Naive thymus-derived CD4-positive, alpha-beta T cell (primary cell): ENCODE data around the gene PCDHGC4. TPM values are rescaled to one million over a fixed set of nuclear protein-coding genes. Genes with fewer than 3 reads are reported as not detected.

Experiments
- ATAC-seq: fragments of 150-1000 bp; cut with Tn5 transposase; 2 replicates; pipeline ENCODE4 v1.10.0; 2021; ENCODE audit warnings: mild to moderate bottlenecking, moderate library complexity
- CTCF ChIA-PET: fragments of 350-600 bp; sonication (Branson Sonifier 250); formaldehyde crosslinking; loops from one replicate; lab custom pipeline; 2021; ENCODE audit warnings: antibody characterized with exemption; lab: Charles Lee
- POLR2A ChIA-PET: fragments of 350-600 bp; sonication (Branson Sonifier 250); formaldehyde crosslinking; loops from one replicate; lab custom pipeline; 2021; ENCODE audit warnings: antibody characterized with exemption, inconsistent platforms; lab: Charles Lee
- DNase-seq, 9 donors: peaks; one replicate each; pipeline versions ENCODE4 v3.0.0 to v3.0.0-alpha.2; 2020 to 2022; ENCODE audit warnings: mixed read lengths in 1 of 9
- H3K27ac ChIP-seq: one replicate; pipeline ENCODE4 v1.7.0; 2013; ENCODE audit warnings: mild to moderate bottlenecking, low read depth, low read length, moderate library complexity
- H3K27me3 ChIP-seq, 2 donors: one replicate each; pipeline ENCODE4 v1.7.0; 2013; ENCODE audit warnings: low read length in 2 of 2, mild to moderate bottlenecking in 2 of 2, moderate library complexity in 2 of 2; ENCODE audit not compliant: control insufficient read depth in 2 of 2, insufficient read depth in 2 of 2
- H3K36me3 ChIP-seq, 3 experiments: 1 replicate in 2 of 3; 2 replicates in 1 of 3; pipeline ENCODE4 v1.7.0; 2013; ENCODE audit warnings: low read length in 3 of 3, mild to moderate bottlenecking in 3 of 3, moderate library complexity in 1 of 3; ENCODE audit not compliant: insufficient read depth in 3 of 3, control insufficient read depth in 2 of 3
- H3K4me1 ChIP-seq, 2 donors: one replicate each; pipeline ENCODE4 v1.7.0; 2013; ENCODE audit warnings: low read length in 2 of 2, mild to moderate bottlenecking in 2 of 2, moderate library complexity in 1 of 2; ENCODE audit not compliant: control insufficient read depth in 2 of 2, insufficient read depth in 2 of 2
- H3K4me3 ChIP-seq: 2 replicates; pipeline ENCODE4 v1.7.0; 2013; ENCODE audit warnings: mild to moderate bottlenecking, low read length
- H3K9me3 ChIP-seq, 3 experiments: 1 replicate in 2 of 3; 2 replicates in 1 of 3; pipeline ENCODE4 v1.7.0; 2013; ENCODE audit warnings: low read length in 3 of 3; ENCODE audit not compliant: control insufficient read depth in 2 of 3
- H3K27ac Mint-ChIP-seq, 9 donors: one replicate each; pipeline ENCODE4 v1.8.0; 2020 to 2022; ENCODE audit warnings: mixed read lengths in 9 of 9, mild to moderate bottlenecking in 8 of 9, moderate library complexity in 5 of 9, inconsistent platforms in 2 of 9
- H3K27me3 Mint-ChIP-seq, 5 donors: one replicate each; pipeline ENCODE4 v1.8.0; 2021 to 2022; ENCODE audit warnings: mixed read lengths in 5 of 5, mild to moderate bottlenecking in 1 of 5
- H3K36me3 Mint-ChIP-seq, 5 donors: one replicate each; pipeline ENCODE4 v1.8.0; 2020 to 2022; ENCODE audit warnings: mixed read lengths in 5 of 5, mild to moderate bottlenecking in 3 of 5, inconsistent platforms in 1 of 5
- H3K4me1 Mint-ChIP-seq, 7 donors: one replicate each; pipeline ENCODE4 v1.8.0; 2020 to 2022; ENCODE audit warnings: mixed read lengths in 7 of 7, mild to moderate bottlenecking in 3 of 7, inconsistent platforms in 1 of 7
- H3K4me3 Mint-ChIP-seq, 10 donors: one replicate each; pipeline ENCODE4 v1.8.0; 2020 to 2022; ENCODE audit warnings: mild to moderate bottlenecking in 10 of 10, mixed read lengths in 10 of 10, moderate library complexity in 6 of 10, inconsistent platforms in 2 of 10
- H3K9me3 Mint-ChIP-seq, 11 donors: one replicate each; pipeline ENCODE4 v1.8.0; 2020 to 2022; ENCODE audit warnings: mixed read lengths in 11 of 11, mild to moderate bottlenecking in 4 of 11, inconsistent platforms in 1 of 11, moderate library complexity in 1 of 11
- intact Hi-C, 2 donors: fragments of 100-400 bp; cut with micrococcal nuclease; formaldehyde crosslinking; loops; one replicate each; pipeline ENCODE4 v1.15.1; 2023
- polyA plus RNA-seq, 2 donors: library from polyadenylated mRNA; unstranded; fragments of 300-500 nt; fragmentation: Illumina TruSeq; gene quantifications; one replicate each; pipeline ENCODE4 v1.2.3, GENCODE V29; 2021
- total RNA-seq, 6 experiments: library from RNA in 5 of 6; stranded (reverse) in 5 of 6; gene quantifications; 1 replicate in 5 of 6; 2 replicates in 1 of 6; pipeline ENCODE4 v1.2.3 and lab custom pipeline; 2021 to 2026

Gene PCDHGC4
- total and polyA plus RNA-seq, 7 experiments from 2014 or later = 0.22 TPM; not detected in 6

DNA sequence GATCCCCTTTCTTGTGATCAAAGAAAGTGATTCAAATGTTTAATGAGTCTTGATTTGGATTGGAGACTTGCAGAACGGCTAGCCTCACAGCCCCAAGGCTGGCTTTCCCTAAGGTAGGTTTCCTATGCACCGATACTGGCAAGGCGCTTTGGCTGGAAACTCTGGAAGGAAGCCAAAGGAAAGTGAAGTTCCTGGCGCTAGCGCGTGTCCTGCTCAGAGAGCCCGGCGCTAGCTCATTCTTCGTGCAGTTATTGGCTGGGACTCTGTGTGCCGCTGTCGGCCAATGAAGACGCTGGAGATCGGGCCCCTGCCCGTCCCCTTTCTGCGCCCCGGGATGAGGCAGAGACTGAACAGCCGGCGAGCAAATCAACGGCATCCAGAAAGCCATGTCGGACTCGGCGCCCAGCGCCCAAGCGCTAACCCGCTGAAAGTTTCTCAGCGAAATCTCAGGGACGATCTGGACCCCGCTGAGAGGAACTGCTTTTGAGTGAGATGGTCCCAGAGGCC is 9.2 kb upstream of the PCDHGC4 start, which contains the start of gene PCDHGC3:
Gene PCDHGC3, plus strand, starts transcription at position 342 of the 507 bp plus-strand sequence. Its CDS starts 151 bp downstream, at position 493.
- intact Hi-C loops = loop anchor here (2.0 to 5.0 kb wide), 3 partner anchors 37 to 53 kb away; partner anchors contain the start of gene PCDHGA11 (in 1 of the 2)
- H3K27ac ChIP-seq = no peak within 1 kb of the TSS
- H3K9me3 Mint-ChIP-seq = peaks cover 0 to 3% (median 0%) of the 10 kb centered on the region in 11 donors
- CTCF ChIA-PET = interaction anchor here (1.3 kb wide), 1 partner anchor 44 kb away, joined by 3 read pairs; no protein-coding TSS in a partner anchor
- POLR2A ChIA-PET = no interaction called here
- DNase-seq (peak in 2 of 9 donors; percentile 13 to 50), ATAC-seq (peak; percentile 78)
- peaks cover 16 to 32% (median 29%) of the 10 kb centered on the region in 7 donors for H3K4me1 Mint-ChIP-seq
- no peaks in the 10 kb centered on the region for H3K36me3 ChIP-seq
- H3K27me3 ChIP-seq = peaks cover 3 to 13% of the 10 kb centered on the region in 2 donors
- H3K9me3 ChIP-seq = no peaks in the 10 kb centered on the region
- peaks cover 5 to 13% of the 10 kb centered on the region in 2 donors for H3K4me1 ChIP-seq
- peaks cover 52 to 71% (median 55%) of the 10 kb centered on the region in 5 donors for H3K27me3 Mint-ChIP-seq
- peak within 1 kb of the TSS in 2 of 9 donors; percentile 21 to 87 for H3K27ac Mint-ChIP-seq
- H3K36me3 Mint-ChIP-seq = no peaks in the 10 kb centered on the region
- peak within 1 kb of the TSS; percentile 67 for H3K4me3 ChIP-seq
- H3K4me3 Mint-ChIP-seq = peak within 1 kb of the TSS; percentile 83 to 95 (median 91)

DNA sequence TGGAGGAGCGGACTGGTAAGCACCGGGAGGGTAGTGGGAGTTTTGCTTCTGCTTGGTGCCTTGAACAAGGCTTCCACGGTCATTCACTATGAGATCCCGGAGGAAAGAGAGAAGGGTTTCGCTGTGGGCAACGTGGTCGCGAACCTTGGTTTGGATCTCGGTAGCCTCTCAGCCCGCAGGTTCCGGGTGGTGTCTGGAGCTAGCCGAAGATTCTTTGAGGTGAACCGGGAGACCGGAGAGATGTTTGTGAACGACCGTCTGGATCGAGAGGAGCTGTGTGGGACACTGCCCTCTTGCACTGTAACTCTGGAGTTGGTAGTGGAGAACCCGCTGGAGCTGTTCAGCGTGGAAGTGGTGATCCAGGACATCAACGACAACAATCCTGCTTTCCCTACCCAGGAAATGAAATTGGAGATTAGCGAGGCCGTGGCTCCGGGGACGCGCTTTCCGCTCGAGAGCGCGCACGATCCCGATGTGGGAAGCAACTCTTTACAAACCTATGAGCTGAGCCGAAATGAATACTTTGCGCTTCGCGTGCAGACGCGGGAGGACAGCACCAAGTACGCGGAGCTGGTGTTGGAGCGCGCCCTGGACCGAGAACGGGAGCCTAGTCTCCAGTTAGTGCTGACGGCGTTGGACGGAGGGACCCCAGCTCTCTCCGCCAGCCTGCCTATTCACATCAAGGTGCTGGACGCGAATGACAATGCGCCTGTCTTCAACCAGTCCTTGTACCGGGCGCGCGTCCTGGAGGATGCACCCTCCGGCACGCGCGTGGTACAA is 8.5 kb upstream of the PCDHGC4 start:
- peaks cover 0 to 3% (median 0%) of the 10 kb centered on the region in 11 donors for H3K9me3 Mint-ChIP-seq
- ChIA-PET CTCF (no interaction called here), POLR2A (no interaction called here)
- Histone ChIP-seq H3K4me1 (peaks cover 5 to 13% of the 10 kb centered on the region in 2 donors), H3K9me3 (no peaks in the 10 kb centered on the region), H3K27ac (no peak overlapping the region), H3K4me3 (peak overlapping the region; percentile 67), H3K36me3 (no peaks in the 10 kb centered on the region), H3K27me3 (peaks cover 1 to 13% of the 10 kb centered on the region in 2 donors)
- H3K36me3 Mint-ChIP-seq = no peaks in the 10 kb centered on the region
- peak in 1 of 9 donors; percentile 9 for DNase-seq
- intact Hi-C loops = loop anchor here (5.0 kb wide), 2 partner anchors 36 to 54 kb away; partner anchors contain the start of gene PCDHGA11 (in 1 of the 2)
- H3K27me3 Mint-ChIP-seq = peaks cover 57 to 73% (median 62%) of the 10 kb centered on the region in 5 donors
- H3K4me1 Mint-ChIP-seq = peaks cover 16 to 32% (median 29%) of the 10 kb centered on the region in 7 donors
- peak overlapping the region; percentile 83 to 95 (median 91) for H3K4me3 Mint-ChIP-seq
- peak overlapping the region in 2 of 9 donors; percentile 21 to 87 for H3K27ac Mint-ChIP-seq
- ATAC-seq = no peak

DNA sequence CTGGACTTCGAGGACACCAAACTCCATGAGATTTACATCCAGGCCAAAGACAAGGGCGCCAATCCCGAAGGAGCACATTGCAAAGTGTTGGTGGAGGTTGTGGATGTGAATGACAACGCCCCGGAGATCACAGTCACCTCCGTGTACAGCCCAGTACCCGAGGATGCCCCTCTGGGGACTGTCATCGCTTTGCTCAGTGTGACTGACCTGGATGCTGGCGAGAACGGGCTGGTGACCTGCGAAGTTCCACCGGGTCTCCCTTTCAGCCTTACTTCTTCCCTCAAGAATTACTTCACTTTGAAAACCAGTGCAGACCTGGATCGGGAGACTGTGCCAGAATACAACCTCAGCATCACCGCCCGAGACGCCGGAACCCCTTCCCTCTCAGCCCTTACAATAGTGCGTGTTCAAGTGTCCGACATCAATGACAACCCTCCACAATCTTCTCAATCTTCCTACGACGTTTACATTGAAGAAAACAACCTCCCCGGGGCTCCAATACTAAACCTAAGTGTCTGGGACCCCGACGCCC is 7.7 kb upstream of the PCDHGC4 start:
- no peak for DNase-seq
- no peak for ATAC-seq
- POLR2A ChIA-PET = no interaction called here
- Mint-ChIP-seq H3K4me3 (peak overlapping the region; percentile 49 to 95 (median 91)), H3K36me3 (no peaks in the 10 kb centered on the region), H3K4me1 (peaks cover 16 to 32% (median 29%) of the 10 kb centered on the region in 7 donors), H3K27ac (peak overlapping the region in 1 of 9 donors; percentile 38), H3K9me3 (peaks cover 0 to 3% (median 0%) of the 10 kb centered on the region in 11 donors), H3K27me3 (peaks cover 60 to 76% (median 66%) of the 10 kb centered on the region in 5 donors)
- CTCF ChIA-PET = no interaction called here
- no peaks in the 10 kb centered on the region for H3K9me3 ChIP-seq
- H3K4me3 ChIP-seq = peak overlapping the region; percentile 67
- H3K27ac ChIP-seq = no peak overlapping the region
- H3K27me3 ChIP-seq = peaks cover 0 to 13% of the 10 kb centered on the region in 2 donors
- no peaks in the 10 kb centered on the region for H3K36me3 ChIP-seq
- intact Hi-C loops = loop anchor here (5.0 kb wide), 2 partner anchors 35 to 55 kb away; partner anchors contain the start of gene PCDHGA11 (in 1 of the 2)
- H3K4me1 ChIP-seq = peaks cover 5 to 13% of the 10 kb centered on the region in 2 donors

DNA sequence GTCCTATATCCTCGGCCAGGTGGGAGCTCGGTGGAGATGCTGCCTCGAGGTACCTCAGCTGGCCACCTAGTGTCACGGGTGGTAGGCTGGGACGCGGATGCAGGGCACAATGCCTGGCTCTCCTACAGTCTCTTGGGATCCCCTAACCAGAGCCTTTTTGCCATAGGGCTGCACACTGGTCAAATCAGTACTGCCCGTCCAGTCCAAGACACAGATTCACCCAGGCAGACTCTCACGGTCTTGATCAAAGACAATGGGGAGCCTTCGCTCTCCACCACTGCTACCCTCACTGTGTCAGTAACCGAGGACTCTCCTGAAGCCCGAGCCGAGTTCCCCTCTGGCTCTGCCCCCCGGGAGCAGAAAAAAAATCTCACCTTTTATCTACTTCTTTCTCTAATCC is 7.0 kb upstream of the PCDHGC4 start:
- H3K27ac Mint-ChIP-seq = no peak overlapping the region
- peaks cover 0 to 13% of the 10 kb centered on the region in 2 donors for H3K27me3 ChIP-seq
- no peaks in the 10 kb centered on the region for H3K9me3 ChIP-seq
- no peak for DNase-seq
- no peak for ATAC-seq
- H3K36me3 Mint-ChIP-seq = no peaks in the 10 kb centered on the region
- H3K36me3 ChIP-seq = no peaks in the 10 kb centered on the region
- peaks cover 16 to 32% (median 29%) of the 10 kb centered on the region in 7 donors for H3K4me1 Mint-ChIP-seq
- intact Hi-C loops = loop anchor here (5.0 kb wide), 2 partner anchors 34 to 56 kb away; partner anchors contain the start of gene PCDHGA11 (in 1 of the 2)
- ChIA-PET CTCF (no interaction called here), POLR2A (no interaction called here)
- peaks cover 0 to 3% (median 0%) of the 10 kb centered on the region in 11 donors for H3K9me3 Mint-ChIP-seq
- peaks cover 5 to 13% of the 10 kb centered on the region in 2 donors for H3K4me1 ChIP-seq
- no peak overlapping the region for H3K27ac ChIP-seq
- H3K4me3 ChIP-seq = no peak overlapping the region
- peaks cover 66 to 81% (median 72%) of the 10 kb centered on the region in 5 donors for H3K27me3 Mint-ChIP-seq
- peak overlapping the region in 4 of 10 donors; percentile 26 to 95 (median 92) for H3K4me3 Mint-ChIP-seq

DNA sequence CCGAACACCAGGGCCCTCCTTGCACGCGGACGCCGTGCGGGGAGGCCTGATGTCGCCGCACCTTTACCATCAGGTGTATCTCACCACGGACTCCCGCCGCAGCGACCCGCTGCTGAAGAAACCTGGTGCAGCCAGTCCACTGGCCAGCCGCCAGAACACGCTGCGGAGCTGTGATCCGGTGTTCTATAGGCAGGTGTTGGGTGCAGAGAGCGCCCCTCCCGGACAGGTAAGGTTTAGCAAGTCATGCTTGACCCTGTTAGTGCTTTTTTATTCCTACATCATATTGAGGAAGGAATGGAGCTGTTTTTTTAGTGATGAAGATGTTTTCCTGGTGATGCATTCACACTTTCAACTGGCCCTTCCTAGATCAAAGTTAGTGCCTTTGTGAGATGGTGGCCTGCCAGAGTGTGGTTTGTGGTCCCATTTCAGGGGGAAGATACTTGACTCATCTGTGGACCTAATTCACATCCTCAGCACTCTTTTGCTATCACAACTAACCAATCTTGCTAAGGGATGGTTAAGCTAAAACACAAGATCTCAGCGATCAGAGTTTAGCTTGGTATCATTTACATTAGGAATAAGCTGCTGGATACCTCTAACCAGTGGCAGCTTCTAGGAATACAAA is 6.4 kb upstream of the PCDHGC4 start:
- Mint-ChIP-seq H3K36me3 (peaks cover 0 to 4% (median 0%) of the 10 kb centered on the region in 5 donors), H3K27ac (no peak overlapping the region), H3K27me3 (peaks cover 71 to 81% (median 75%) of the 10 kb centered on the region in 5 donors), H3K4me3 (peak overlapping the region in 4 of 10 donors; percentile 24 to 95 (median 92)), H3K4me1 (peaks cover 16 to 34% (median 29%) of the 10 kb centered on the region in 7 donors), H3K9me3 (peaks cover 0 to 4% (median 0%) of the 10 kb centered on the region in 11 donors)
- CTCF ChIA-PET = no interaction called here
- H3K4me1 ChIP-seq = peaks cover 5 to 13% of the 10 kb centered on the region in 2 donors
- no peaks in the 10 kb centered on the region for H3K36me3 ChIP-seq
- no peak overlapping the region for H3K27ac ChIP-seq
- H3K9me3 ChIP-seq = no peaks in the 10 kb centered on the region
- DNase-seq (no peak), ATAC-seq (no peak)
- POLR2A ChIA-PET = no interaction called here
- peaks cover 3 to 13% of the 10 kb centered on the region in 2 donors for H3K27me3 ChIP-seq
- intact Hi-C loops = loop anchor here (5.0 kb wide), 2 partner anchors 34 to 56 kb away; partner anchors contain the start of gene PCDHGA11 (in 1 of the 2)
- no peak overlapping the region for H3K4me3 ChIP-seq

DNA sequence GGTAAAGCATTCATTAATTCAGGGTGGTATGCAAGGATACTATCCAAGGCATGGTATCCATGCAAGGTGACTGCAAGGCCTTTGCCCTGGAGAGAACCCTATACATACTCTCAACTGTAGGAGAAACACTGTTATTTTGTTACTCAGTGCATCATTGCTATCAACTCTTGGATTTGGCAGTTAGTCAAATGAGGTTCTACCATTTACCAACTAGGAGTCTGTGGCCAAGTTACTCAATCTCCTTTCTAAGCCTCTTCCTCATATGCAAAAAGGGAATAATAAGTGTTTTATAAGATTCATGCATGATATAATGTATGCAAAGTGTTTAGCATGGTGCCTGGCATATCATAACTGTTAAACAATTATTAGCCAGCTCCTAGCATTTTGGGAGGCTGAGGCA is 5.1 kb upstream of the PCDHGC4 start:
- intact Hi-C loops = loop anchor here (5.0 kb wide), 2 partner anchors 33 to 57 kb away; partner anchors contain the start of gene PCDHGA11 (in 1 of the 2)
- CTCF ChIA-PET = no interaction called here
- peaks cover 7 to 20% of the 10 kb centered on the region in 2 donors for H3K27me3 ChIP-seq
- Mint-ChIP-seq H3K4me1 (peaks cover 18 to 44% (median 36%) of the 10 kb centered on the region in 7 donors), H3K9me3 (peaks cover 0 to 4% (median 0%) of the 10 kb centered on the region in 11 donors), H3K4me3 (no peak overlapping the region), H3K36me3 (peaks cover 0 to 4% (median 0%) of the 10 kb centered on the region in 5 donors), H3K27ac (no peak overlapping the region), H3K27me3 (peaks cover 81 to 94% (median 86%) of the 10 kb centered on the region in 5 donors)
- H3K4me1 ChIP-seq = peaks cover 5 to 14% of the 10 kb centered on the region in 2 donors
- POLR2A ChIA-PET = no interaction called here
- ATAC-seq = no peak
- H3K9me3 ChIP-seq = no peaks in the 10 kb centered on the region
- no peaks in the 10 kb centered on the region for H3K36me3 ChIP-seq
- H3K27ac ChIP-seq = no peak overlapping the region
- no peak overlapping the region for H3K4me3 ChIP-seq
- no peak for DNase-seq
